Measurements from ENCODE around the gene PPY. TPM values are rescaled to one million over a fixed set of nuclear protein-coding genes. Genes with fewer than 3 reads are reported as not detected.
"Not testable (repeated sequence)": the region's sequence is repeated elsewhere in the genome, so short reads cannot be mapped to it uniquely, and the experiment has no call there.

Gene PPY
- total RNA-seq = not detected

GRCh38 chr17:43942051-43942685 is at the start of gene PPY:
PPY (minus strand) TSS chr17:43942476; CDS start chr17:43941654, 822 bp downstream.
- DNase-seq (ENCODE audit: low spot score) = no peak

DNA sequence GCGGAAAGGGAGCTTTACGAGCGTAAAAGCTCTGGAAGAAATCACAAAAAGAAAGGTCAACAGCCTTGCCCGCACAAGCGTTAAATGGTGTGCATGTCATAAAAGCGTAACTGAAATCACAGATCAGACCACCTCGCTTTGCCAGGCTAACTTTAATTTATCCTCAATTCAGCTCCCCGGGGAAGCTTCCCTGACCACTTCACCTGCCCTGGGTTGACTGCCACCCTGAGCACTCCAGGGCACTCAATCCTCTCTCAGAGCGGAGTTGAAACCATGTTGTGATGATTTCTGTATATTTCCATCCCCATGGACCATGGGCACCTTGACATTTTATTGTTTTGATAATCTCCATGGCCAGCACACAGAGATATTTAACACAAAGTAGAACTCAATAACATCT is 46.0 kb upstream of the PPY start:
- no peak for DNase-seq (ENCODE audit: low spot score)

GRCh38 chr17:43987131-43988021 is 45.1 kb upstream of the PPY start:
- DNase-seq (ENCODE audit: low spot score) = no peak

DNA sequence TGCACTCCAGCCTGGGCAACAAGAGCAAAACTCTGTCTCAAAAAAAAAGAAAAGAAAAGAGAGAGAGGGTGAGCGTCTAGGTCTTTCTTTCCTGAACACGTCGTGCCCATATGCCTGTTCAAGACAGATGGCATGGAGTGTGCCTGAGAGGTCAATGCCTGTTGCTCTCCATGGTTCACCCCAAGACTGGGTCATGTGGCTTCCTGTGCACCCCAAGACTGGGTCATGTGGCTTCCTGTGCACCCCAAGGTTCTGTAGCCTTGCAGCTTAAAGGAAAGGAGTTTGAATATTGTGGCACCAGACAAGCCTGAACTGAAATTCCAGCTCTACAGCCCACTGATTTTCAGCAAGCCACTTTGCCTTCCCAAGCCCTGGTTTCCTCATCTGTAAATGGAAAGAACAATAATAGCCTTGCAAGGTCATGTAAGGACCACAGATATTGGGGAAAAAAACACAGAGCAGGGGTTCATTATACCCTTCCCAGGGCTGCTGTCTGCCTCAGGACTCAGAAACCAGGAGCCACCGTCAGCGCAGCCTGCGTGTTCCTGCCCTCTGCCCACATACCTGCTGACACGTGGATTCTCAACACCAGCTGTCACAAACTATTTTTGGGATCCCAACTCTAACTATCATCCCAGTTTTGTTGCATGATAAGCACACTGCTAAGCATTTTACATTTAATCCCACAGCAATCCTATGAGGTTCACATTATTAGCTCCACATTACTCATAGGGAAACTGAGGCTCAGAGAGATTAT is 44.1 kb upstream of the PPY start:
- DNase-seq (ENCODE audit: low spot score) = no peak

DNA sequence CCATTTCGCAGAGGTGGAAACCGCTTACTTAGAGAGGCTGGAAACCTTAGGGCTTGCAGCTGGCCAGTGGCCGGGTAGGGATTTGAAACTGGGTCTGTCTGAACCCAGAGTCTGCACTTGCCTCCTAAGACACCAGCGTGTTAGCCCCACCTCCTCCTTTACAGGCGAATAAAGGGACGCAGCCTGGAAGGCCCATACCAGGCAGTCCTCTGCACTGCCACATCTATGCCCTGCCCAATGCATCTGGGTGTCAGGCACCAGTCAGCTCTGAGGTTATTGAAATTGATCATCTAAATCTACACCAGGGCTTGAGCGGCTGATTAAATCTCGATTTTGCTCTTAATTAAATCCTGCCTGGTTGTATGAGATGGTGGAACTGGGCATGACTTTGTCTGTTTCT is 42.2 kb upstream of the PPY start:
- DNase-seq (ENCODE audit: low spot score) = no peak

DNA sequence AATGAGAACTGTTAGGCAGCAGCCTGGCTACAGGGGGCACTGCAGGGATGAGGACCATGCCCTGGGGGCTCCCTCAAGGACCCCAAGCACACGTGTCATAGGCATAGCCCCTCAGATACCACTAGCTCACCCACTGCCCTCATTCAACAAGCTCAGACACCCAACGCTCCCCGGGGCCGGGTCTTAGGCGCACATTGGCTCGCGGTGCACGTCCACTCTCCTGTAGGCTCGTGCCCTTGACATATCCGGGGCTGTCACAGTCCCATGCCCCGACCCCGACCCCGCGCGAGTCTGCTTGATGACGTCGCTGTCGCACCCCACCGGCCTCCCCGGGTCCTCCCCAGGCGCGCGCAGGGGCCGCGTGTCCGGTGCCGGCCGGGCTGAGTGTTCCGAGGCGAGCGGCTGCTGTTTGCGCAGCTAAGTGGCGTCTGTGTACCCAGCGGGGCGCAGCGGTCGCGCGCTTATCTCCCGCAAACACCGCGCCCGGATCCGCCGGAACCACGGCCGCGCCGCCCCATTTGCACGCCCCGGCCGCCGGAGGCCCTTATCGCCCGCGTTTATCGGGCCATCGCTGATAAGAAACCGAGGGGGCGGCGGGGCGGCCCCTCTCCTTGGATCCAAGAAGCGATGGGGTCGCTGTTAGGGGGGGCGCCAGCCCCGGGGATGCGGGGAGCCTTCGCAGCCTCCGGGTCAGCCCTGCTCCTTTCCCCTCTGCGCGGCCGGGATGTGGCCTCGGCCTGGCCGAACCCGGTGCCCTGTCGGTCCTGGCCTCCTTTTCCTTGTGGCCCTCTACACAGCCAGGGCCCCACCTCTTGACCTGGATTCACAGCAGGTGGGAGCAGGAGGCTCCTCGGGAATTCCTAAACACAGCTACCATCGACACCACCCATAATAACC is 41.5 kb upstream of the PPY start:
- DNase-seq (ENCODE audit: low spot score) = no peak

- DNase-seq (ENCODE audit: low spot score) = no peak
These were observed 40.9 kb upstream of the PPY start for GRCh38 chr17:43983196-43983514.

DNA sequence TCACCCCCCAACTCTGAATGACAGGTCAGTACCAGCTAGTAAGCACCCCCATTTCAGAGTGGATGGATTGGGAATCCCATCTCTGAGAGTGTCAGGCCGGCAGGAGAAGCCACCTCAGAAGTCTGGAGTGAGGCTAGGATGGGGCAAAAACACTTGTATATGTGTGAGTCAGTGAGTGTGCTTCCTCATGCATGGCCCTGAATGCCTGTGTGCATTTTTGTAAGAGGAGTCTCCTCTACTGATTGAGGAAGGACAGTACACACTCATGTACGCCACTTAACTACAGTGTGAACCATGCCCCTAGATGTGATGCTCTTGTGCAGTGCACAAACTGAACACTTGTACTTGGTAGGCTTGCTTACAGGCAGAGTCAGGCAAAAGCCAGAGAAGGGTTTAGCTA is 39.9 kb upstream of the PPY start:
- DNase-seq (ENCODE audit: low spot score) = no peak

- DNase-seq (ENCODE audit: low spot score) = no peak
These were observed 37.4 kb upstream of the PPY start for GRCh38 chr17:43979671-43980070.

DNA sequence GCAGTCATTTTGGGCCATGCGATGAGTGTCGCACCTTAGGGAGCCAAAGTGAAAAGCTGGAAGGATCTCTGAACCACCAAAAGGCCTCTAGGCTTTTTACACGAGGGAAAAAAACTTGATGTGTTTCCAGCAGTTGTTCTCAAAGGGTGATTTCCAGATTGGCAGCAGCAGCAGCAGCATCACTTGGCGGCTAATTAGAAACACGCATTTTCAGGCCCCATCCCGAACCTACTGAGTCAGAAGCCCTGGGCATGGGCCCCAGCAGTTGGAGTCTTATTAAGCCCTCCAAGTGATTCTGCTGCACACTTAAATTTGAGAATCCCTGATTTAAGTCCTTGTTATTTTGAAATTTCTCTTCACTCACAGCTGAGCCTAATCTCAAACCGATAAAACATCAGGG is 36.7 kb upstream of the PPY start:
- DNase-seq (ENCODE audit: low spot score) = no peak

DNA sequence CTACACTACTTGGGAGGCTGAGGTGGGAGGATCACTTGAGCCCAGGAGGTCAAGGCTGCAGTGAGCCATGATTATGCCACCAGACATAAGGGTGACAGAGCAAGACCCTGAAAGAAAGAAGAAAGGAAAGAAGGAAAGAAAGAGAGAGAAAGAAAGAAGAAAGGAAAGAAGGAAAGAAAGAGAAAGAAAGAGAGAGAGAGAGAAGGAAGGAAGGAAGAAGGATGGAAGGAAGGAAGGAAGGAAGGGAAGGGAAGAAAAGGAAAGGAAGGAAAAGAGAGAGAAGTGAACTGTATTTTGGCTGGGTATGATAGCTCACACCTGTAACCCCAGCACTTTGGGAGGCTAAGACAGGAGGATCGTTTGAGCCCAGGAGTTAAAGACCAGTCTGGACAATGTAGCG is 35.8 kb upstream of the PPY start:
- no peak for DNase-seq (ENCODE audit: low spot score)

DNA sequence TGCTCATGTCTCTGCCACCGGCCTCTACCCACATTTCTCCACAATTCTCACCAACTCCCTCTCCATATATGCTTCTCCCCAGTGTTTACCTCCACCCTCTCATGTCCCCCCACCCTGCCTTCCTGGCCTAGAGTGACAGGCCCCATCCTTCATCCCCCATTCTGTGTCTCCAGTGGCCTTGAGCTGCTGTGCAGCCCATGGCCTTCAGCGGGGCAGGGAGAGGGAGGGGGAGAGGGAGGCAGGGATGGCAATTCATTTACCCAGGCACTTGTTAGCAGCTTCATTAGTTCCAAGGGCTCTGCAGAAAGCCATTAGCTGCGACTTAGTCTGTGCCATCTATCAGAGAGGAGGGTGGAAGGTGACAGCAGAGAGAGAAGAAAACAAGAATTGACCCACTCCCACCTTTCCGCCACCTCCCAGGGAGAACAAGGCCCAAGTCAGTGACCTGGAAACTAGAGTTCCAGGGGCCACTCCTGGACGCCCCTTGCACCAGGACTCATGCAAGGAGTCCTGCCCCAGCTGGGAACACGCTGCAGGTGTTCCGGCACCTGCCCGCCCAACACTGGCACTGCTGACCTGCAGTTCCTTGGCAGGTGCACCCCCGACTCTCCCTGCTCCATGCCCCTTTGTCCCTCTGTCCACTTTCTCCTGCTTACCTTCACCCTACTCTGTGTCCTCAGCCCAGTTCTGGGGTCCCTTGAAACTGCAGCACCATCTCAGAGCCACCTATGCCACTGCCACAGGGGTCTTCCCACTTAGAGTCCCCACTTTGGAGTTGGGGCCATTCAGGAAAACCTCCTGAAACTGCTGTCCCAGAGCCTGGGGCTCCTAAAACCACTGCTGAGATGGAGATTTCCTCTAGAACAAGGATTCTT is 34.9 kb upstream of the PPY start:
- DNase-seq (ENCODE audit: low spot score) = no peak

DNA sequence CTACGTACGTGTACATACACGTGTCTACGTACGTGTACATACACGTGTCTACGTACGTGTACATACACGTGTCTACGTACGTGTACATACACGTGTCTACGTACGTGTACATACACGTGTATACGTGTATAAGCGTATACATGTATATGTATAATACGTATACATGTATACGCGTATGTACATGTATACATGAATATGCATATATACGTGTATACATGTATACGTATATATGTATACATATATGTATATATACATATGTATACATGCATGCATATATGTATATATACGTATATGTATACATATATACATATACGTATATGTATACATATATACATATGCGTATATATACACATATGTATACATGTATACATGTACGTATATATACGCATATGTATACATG is 33.6 kb upstream of the PPY start:
- DNase-seq (ENCODE audit: low spot score) = no peak

GRCh38 chr17:43974382-43975266 is 32.3 kb upstream of the PPY start:
- no peak for DNase-seq (ENCODE audit: low spot score)

- DNase-seq (ENCODE audit: low spot score) = not testable (repeated sequence)
These were observed 30.4 kb upstream of the PPY start for GRCh38 chr17:43972444-43973212.

DNA sequence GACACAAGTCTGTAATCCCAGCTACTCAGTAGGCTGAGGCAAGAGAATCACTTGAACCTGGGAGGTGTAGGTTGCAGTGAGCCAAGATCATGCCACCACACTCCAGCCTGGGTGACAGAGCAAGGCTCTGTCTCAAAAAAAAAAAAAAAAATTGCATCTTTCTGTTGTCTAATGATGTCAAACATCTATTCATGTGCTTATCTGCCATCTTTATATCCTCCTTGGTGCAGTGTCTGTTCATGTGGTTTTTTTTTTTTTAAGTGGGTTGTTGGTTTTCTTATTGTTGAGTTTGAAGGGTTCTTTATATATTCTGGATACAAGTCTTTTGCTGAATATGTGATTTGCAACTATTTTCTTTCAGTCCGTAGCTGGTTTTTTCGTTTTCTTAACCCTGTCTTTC is 29.2 kb upstream of the PPY start:
- DNase-seq (ENCODE audit: low spot score) = not testable (repeated sequence)

DNA sequence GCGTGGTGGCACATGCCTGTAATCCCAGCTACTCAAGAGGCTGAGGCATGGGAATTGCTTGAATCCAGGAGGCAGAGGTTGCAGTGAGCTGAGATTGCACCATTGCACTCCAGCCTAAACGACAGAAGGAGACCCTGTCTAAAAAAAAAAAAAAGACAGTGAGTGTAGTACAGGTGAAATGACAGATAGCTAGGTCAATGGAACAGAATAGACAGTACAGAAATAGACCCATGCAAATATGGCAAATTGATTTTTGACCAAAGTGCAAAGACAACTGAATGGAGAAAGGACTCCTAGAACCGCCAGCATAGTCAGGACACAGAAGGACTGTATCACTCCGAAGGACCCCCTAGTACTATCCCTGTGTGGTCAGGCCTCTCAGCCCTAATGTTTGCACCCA is 28.1 kb upstream of the PPY start:
- no peak for DNase-seq (ENCODE audit: low spot score)

DNA sequence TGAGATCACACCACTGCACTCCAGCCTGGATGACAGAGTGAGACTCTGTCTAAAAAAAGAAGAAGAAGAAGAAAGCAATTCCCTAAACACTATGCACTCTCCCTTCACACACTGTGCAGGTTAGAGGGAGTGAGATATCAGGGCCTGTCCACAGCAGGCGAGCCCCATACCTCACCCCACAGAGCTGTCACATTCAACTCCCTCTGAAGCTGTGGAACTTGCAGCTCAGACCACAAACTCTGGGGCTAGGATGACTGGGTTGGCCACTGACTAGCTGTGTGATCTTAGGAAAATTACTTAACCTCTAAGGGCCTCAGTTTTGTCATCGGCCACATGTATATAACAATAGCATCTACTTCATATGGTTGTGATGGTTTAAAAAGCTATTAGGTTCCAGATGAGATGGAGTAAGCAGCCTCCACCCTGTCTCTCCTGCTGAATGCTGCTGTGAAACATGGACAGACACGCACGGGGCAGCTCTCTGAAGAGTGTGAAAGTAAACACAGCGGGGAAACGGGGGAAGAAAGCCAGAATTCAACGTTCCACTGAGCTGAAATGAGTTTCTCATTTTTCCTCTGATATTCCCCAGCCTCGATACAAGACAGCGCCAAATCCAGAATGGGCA is 25.1 kb upstream of the PPY start:
- DNase-seq (ENCODE audit: low spot score) = no peak

All from ureter (tissue), 1 donor.